Activated CD4-positive, alpha-beta T cell treated with anti-CD3 and anti-CD28 coated beads, Interleukin-2, Interleukin-4, amounts not matched to agents 100 ng/mL and 50 ng/mL, durations not matched to agents 16 hours and 8 hours (primary cell): ENCODE measurements around the gene RAB11B.
"Not testable (repeated sequence)": the region's sequence is repeated elsewhere in the genome, so short reads cannot be mapped to it uniquely, and the experiment has no call there.

Experiments
- DNase-seq: peaks from one replicate; pipeline ENCODE4 v3.0.0-alpha.2; 2020; ENCODE audit warnings: low spot score

RAB11B gene

GRCh38 chr19:8429044-8429443 is 38.9 kb downstream of the RAB11B start:
- no peak for DNase-seq

GRCh38 chr19:8429826-8430225 is 39.7 kb downstream of the RAB11B start:
- DNase-seq, result no peak

- no peak for DNase-seq
Measured at GRCh38 chr19:8430650-8431049, 40.5 kb downstream of the RAB11B start.

- no peak for DNase-seq
Measured at GRCh38 chr19:8438236-8438635, 48.1 kb downstream of the RAB11B start.

GRCh38 chr19:8441725-8442544 is 51.8 kb downstream of the RAB11B start:
- DNase-seq, result no peak

- DNase-seq, result not testable (repeated sequence)
Measured at GRCh38 chr19:8444140-8444676, 54.0 kb downstream of the RAB11B start.

- DNase-seq, result peak; percentile 100
Measured at GRCh38 chr19:8444677-8445487, 54.7 kb downstream of the RAB11B start, which contains the start of gene HNRNPM. Gene HNRNPM (plus strand): TSS chr19:8444975. CDS start chr19:8444999, 24 bp downstream.

- peak; percentile 50 for DNase-seq
Measured at GRCh38 chr19:8445488-8446001, 55.4 kb downstream of the RAB11B start.

- no peak for DNase-seq
Measured at GRCh38 chr19:8446061-8446709, 56.0 kb downstream of the RAB11B start.

- no peak for DNase-seq
Measured at GRCh38 chr19:8449830-8450229, 59.7 kb downstream of the RAB11B start.

GRCh38 chr19:8451377-8451776 is 61.2 kb downstream of the RAB11B start:
- DNase-seq, result no peak

GRCh38 chr19:8451885-8452284 is 61.7 kb downstream of the RAB11B start:
- no peak for DNase-seq

- no peak for DNase-seq
Measured at GRCh38 chr19:8452446-8453123, 62.4 kb downstream of the RAB11B start.

- no peak for DNase-seq
Measured at GRCh38 chr19:8453616-8454015, 63.5 kb downstream of the RAB11B start.
